ENCODE measurements around the gene OFD1.
"Not testable (repeated sequence)": the region's sequence is repeated elsewhere in the genome, so short reads cannot be mapped to it uniquely, and the experiment has no call there.

The OFD1 gene

DNA sequence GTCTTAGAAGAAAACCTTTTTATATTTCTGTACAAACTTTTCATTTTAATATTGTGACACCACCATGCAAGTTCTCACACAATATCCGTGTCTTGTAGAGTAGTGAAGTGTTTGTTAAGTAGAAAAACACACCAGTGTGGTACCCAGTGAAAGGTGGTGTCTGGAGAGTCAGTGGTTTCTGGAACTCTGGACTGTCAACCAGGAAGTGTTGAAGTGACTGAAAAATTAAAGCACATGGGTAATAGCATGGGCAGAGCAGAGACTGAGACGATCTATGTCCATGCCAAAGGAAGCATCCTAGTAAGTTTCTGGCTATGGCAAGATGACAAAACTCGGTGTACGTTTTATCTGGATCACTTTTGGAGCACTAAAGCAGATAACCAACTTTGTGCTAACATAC, 23.4 kb upstream of the OFD1 start:
- DNase-seq, result no peak

GRCh38 chrX:13716455-13716854, 18.1 kb upstream of the OFD1 start:
- no peak for DNase-seq

DNA sequence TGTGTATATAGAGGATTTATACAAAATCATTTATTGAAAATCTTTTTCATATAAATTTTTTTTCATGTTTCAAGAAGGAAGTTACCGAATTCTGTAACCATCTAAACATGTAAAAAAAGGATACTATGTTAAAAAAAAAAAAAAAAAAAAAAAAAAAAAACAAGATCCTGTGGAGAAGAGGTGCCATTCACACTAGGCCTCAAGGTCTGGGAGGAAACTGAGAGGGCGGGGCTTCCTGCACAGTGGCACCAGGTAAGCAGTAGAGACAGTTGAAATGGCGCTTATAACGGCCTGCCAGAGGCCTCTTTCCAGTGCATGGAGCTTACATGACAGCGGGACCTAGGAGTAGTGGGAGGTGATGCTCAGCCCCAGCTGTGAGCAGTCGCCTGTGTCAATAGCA, 17.6 kb upstream of the OFD1 start:
- no peak for DNase-seq

GRCh38 chrX:13717700-13718472, 16.7 kb upstream of the OFD1 start:
- DNase-seq, result no peak

GRCh38 chrX:13719192-13719856, 15.2 kb upstream of the OFD1 start:
- DNase-seq, result no peak

DNA sequence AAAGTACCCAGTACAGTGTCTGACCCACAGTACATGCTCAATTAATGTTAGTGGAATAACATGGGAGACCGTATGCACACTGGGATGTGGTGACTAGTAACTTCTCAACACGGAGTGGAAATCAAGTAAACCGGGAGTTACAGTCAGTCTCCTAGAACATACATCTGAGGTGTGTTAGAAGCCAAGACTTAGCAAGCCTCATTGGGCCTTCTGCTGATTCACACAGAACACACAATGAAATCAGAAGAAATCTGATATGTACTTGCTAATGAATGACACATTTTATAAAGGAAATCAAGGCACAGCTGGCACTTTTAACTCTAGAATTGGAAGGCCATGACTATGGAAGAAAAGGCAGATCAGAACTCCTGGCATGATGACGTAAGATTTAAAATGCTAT, 13.2 kb upstream of the OFD1 start:
- DNase-seq, result no peak

- DNase-seq, result no peak
These were observed 12.6 kb upstream of the OFD1 start for GRCh38 chrX:13721819-13722519.

DNA sequence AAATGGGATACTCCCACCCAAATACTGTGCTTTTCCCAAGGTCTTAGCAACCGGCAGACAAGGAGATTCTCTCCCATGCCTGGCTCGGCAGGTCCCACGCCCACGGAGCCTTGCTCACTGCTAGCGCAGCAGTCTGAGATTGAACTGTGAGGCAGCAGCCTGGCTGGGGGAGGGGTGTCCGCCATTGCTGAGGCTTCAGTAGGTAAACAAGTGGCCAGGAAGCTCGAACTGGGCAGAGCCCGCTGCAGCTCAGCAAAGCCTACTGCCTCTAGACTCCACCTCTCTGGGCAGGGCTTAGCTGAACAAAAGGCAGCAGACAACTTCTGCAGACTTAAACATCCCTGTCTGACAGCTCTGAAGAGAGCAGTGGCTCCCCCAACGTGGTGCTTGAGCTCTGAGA, 9.7 kb upstream of the OFD1 start:
- DNase-seq, result not testable (repeated sequence)

GRCh38 chrX:13726583-13726982, 8.0 kb upstream of the OFD1 start:
- not testable (repeated sequence) for DNase-seq

DNA sequence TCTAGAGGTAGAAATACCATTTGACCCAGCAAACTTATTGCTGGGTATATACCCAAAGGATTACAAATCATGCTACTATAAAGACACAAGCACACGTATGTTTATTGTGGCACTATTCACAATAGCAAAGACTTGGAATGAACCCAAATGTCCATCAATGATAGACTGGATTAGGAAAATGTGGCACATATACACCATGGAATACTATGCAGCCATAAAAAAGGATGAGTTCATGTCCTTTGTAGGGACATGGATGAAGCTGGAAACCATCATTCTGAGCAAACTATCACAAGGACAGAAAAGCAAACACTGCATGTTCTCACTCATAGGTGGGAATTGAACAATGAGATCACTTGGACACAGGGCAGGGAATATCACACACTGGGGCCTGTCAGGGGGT, 4.0 kb upstream of the OFD1 start:
- DNase-seq, result not testable (repeated sequence)

DNA sequence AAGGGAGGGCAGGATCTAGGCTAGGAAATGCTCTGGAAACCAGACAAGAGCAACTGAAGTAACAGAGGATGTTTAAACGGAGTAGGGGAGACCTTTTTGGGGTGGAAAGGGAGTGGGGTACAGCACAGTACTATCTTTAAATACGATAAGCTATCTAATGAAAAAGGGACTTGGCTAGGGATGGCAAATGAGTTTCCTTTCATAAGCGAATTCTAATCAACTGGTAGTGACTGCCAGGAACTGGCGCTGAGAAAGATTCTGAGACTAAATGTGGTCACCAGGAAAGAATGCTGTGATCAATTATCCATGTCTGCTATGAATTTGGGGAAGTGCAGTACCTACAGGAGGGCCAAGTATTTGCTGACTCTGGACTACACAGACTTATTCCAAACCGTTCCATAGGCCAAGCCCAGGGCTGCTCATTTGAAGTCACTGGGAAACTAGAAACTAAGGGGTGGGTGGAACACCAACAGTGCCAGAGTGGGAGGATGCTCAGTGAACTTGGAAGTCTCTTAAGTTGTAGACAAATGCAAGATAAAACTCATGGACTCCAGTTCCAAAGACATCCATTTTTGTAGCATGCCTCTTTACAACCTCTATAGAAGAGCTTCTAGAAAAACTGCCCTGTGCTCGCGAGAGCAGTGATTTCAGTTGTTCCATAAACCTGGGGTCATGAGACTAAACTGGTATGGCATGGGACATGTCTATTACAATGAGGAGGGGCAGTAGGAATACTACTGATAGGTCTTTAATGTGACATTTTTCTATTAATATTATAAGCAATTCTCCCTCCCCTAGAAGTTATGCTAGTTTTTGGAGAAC, 2.1 kb upstream of the OFD1 start:
- DNase-seq, result no peak

- DNase-seq, result no peak
These were observed 1.0 kb upstream of the OFD1 start for GRCh38 chrX:13733506-13733905.

DNA sequence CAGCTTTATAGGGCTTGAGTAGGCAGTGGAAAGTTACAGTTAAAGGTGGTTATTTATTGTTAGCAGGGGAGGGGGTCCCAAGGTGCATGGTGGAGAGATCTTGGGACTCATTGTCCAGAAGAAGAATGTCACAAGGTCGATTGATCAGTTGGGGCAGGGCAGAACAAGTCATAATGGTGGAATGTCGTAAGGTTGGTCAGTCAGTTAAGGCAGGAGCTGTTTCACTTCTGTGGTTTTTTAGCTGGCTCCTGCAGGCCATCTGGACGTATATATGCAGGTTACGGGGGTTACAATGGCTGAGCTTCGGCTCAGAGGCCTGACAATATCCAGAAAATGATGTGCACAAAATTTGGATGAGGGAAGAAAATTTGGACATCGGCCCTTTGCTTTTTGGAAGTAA, 7.1 kb downstream of the OFD1 start:
- DNase-seq, result no peak

- no peak for DNase-seq
These were observed 8.0 kb downstream of the OFD1 start for GRCh38 chrX:13742397-13743176.

GRCh38 chrX:13747836-13748235, 13.3 kb downstream of the OFD1 start:
- DNase-seq, result no peak

GRCh38 chrX:13748486-13748885, 13.9 kb downstream of the OFD1 start:
- DNase-seq, result no peak

- DNase-seq, result peak; percentile 22
These were observed 15.7 kb downstream of the OFD1 start for GRCh38 chrX:13750204-13750603.

GRCh38 chrX:13750812-13751211, 16.3 kb downstream of the OFD1 start:
- DNase-seq, result no peak

DNA sequence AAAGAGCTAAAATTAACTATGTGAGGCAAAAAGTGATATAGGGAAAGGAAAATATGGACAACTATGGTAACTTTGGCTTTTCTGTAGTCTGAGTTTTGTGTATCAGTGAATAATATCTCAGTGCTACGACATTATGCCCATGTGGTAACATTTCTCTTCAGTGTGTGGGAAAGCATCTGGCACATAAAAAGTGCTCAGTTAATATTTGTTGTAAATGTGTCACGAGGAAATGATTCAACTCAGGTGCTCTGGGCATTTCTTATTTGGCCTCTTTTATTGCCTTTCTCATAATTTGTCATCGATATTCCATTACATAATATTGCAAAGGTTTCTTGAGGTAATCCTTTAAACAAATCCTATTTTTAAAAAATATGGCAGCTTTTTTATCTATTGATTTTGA, 17.6 kb downstream of the OFD1 start:
- no peak for DNase-seq

DNA sequence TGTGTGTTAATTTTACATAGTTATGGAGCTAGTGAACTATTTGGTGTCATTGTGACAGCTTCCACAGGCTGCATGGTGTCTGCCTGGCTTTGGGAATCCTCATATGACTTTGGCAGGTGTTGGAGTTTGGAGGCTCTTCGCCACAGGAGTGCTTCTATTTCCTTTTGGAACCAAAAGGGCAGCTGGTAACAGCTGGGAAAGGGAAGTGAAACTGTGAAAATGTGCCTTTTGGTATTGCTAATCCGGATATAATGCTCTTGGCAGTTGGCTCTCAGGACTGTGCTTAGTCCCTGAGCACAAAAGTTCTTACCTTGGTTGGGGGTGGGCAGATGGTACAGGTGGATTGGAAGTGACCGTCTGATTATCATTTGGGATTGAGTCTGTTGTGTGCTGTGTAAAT, 18.1 kb downstream of the OFD1 start:
- DNase-seq, result no peak

DNA sequence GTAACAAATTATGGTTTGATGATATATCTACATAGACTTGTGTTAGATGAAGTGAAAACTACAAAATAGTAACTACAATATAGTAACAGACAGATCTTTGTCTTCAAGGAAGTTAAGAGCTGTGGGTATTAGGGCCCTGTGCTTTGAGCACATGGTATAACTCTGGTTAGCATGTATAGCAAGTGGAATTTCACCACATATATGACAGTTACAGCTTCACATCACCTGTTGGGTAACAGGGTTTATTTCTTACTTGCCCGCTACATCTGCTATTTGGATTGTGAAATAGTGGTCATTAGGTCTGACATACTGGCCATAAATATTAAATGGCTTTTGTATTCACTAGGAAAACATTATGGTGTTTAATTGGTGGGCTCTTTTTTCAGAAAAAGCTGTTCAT, 20.2 kb downstream of the OFD1 start:
- DNase-seq, result no peak

DNA sequence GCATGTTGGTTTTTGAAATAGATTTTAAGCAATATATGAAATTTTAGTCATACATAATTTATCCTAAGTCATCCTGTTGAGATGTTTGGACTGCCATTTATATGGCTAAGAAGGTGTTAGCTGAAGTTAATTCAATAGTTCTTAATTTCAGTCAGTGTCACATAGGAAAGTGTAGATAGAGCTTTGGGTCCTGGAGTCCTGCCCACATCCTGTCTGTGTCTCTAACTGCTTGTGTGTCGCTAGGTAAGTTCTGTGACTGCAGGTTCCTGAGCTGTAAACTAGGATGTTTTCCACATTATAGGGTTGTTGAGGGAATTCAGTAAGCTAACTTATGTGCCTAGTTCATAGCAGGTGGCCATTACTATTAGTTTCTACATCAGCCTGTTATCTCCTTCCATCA, 20.7 kb downstream of the OFD1 start:
- DNase-seq, result no peak
